ENCODE data around the gene TBXAS1. TPM values are rescaled to one million over a fixed set of nuclear protein-coding genes. Genes with fewer than 3 reads are reported as not detected.

Gene TBXAS1
- polyA plus RNA-seq, 3 donors from 2014 or later, result 59.6 to 93.3 (median 68.7) TPM

DNA sequence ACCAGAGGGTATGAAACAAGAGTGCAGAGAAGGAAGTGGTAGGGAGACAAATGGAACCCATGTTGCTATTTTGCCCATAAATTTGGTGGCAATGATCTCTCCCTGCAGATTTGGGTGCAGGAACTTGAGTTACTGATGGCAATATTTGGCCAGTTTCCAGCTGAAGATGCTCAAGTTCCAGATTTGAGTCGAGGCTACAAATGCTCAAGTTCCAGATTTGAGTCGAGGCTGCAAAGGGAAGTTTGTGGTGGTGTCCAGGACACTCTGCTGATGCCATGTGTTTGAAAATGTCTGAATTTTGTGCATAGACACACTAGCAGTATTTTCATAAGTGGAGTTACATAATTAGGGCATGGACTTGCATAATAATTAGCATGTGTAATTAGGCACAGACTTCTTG is 40.8 kb downstream of the TBXAS1 start:
- H3K4me3 Mint-ChIP-seq, result peak overlapping the region in 4 of 5 donors; percentile 45 to 71 (median 66)
- H3K36me3 Mint-ChIP-seq, result peaks cover 0 to 17% (median 9%) of the 10 kb centered on the region in 3 donors
- peaks cover 0 to 5% (median 0%) of the 10 kb centered on the region in 3 donors for H3K27me3 Mint-ChIP-seq (ENCODE audit: low read depth in 3 of 3)
- peaks cover 65 to 74% of the 10 kb centered on the region in 2 donors for H3K4me1 Mint-ChIP-seq
- DNase-seq, result no peak
- no peaks in the 10 kb centered on the region for H3K9me3 Mint-ChIP-seq
- peak overlapping the region; percentile 86 to 95 (median 87) for H3K27ac Mint-ChIP-seq

DNA sequence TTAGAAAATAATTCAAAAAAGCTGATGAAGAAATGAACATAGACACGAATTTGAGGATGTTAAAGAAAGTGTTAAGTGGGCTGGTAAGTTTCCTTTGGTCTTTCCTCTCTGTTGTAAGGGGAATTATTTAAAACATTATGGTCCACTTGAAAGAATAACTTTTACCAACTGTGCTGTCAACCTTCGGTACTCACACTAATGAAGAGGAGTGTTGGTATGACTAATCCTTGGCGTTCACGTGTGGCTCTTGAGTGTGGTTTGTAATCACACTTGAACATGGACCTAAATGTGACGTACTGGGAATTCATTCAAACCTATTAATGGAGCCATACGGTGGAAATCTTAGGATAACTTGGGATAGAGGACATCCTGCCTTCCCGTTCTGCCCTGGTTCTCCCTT is 41.3 kb downstream of the TBXAS1 start:
- Mint-ChIP-seq H3K27me3 (ENCODE audit: low read depth in 3 of 3) (peaks cover 0 to 5% (median 0%) of the 10 kb centered on the region in 3 donors), H3K27ac (peak overlapping the region; percentile 86 to 95 (median 87)), H3K4me3 (peak overlapping the region in 4 of 5 donors; percentile 31 to 71 (median 60)), H3K36me3 (peaks cover 0 to 12% (median 9%) of the 10 kb centered on the region in 3 donors), H3K4me1 (peaks cover 65 to 74% of the 10 kb centered on the region in 2 donors), H3K9me3 (no peaks in the 10 kb centered on the region)
- peak; percentile 22 to 33 (median 30) for DNase-seq

GRCh38 chr7:139871331-139871730 is 42.3 kb downstream of the TBXAS1 start:
- H3K27ac Mint-ChIP-seq, result peak overlapping the region; percentile 86 to 95 (median 87)
- H3K4me1 Mint-ChIP-seq, result peaks cover 72 to 80% of the 10 kb centered on the region in 2 donors
- DNase-seq, result no peak
- H3K4me3 Mint-ChIP-seq, result peak overlapping the region in 4 of 5 donors; percentile 10 to 60 (median 28)
- peaks cover 0 to 12% (median 9%) of the 10 kb centered on the region in 3 donors for H3K36me3 Mint-ChIP-seq
- H3K27me3 Mint-ChIP-seq (ENCODE audit: low read depth in 3 of 3), result peaks cover 0 to 5% (median 0%) of the 10 kb centered on the region in 3 donors
- H3K9me3 Mint-ChIP-seq, result no peaks in the 10 kb centered on the region

GRCh38 chr7:139871820-139872219 is 42.8 kb downstream of the TBXAS1 start:
- Mint-ChIP-seq H3K4me1 (peaks cover 77 to 83% of the 10 kb centered on the region in 2 donors), H3K9me3 (no peaks in the 10 kb centered on the region), H3K27me3 (ENCODE audit: low read depth in 3 of 3) (peaks cover 0 to 5% (median 0%) of the 10 kb centered on the region in 3 donors), H3K4me3 (peak overlapping the region in 3 of 5 donors; percentile 24 to 60 (median 27)), H3K27ac (peak overlapping the region; percentile 86 to 95 (median 87)), H3K36me3 (peaks cover 0 to 12% (median 9%) of the 10 kb centered on the region in 3 donors)
- no peak for DNase-seq

DNA sequence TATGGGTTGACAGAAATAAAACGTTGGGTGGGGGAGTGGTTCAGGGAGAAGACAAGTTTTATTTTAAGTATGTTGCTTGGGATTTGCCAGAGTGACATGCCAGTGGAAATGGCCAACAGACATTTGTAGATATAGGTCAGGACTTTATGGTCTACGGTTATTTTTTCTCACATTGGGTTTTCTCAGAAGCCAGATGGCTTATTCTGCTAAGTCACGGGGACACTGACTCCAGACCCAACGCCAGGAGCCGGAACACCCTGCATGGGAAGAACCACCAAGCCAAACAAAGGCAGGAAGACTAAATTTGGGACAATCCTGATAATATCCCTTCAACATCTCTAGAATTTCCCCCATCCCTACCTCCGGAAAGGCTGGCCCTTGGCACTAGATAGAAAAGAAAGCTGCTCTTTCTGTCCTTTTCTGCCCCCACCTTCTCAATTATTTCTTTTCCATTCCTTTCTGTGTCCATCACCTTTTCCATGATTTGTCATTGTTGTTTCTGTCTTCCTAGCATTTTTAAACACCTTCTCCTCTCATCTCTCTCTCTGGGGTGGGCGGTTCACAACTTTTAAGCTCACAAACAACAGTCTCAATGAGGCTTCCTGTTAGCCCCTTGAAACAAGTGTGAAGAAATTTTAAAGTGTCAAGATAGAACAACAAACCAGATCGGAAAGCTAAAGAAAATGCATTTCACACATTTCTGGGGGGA is 44.7 kb downstream of the TBXAS1 start:
- H3K4me3 Mint-ChIP-seq, result peak overlapping the region; percentile 70 to 87 (median 83)
- H3K36me3 Mint-ChIP-seq, result peaks cover 0 to 24% (median 10%) of the 10 kb centered on the region in 3 donors
- DNase-seq, result peak; percentile 70 to 72 (median 71)
- peaks cover 96 to 97% of the 10 kb centered on the region in 2 donors for H3K4me1 Mint-ChIP-seq
- peaks cover 2 to 7% (median 6%) of the 10 kb centered on the region in 3 donors for H3K27me3 Mint-ChIP-seq (ENCODE audit: low read depth in 3 of 3)
- H3K27ac Mint-ChIP-seq, result peak overlapping the region; percentile 94 to 99 (median 96)
- no peaks in the 10 kb centered on the region for H3K9me3 Mint-ChIP-seq

DNA sequence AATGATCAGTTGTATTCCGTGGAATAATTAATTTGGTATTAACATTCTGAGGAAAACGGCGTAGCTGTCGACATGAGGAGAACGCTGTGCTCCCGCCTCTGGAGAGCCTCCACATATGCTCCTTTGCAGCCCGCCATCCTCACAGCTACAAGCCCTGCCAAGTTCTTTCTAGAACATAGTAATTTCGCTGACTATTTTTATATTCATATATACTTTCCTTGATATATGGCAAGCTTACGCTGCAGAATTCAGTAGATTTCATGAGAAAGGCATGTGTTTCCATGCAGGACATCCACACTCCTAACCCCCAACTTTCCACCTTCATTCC is 45.2 kb downstream of the TBXAS1 start:
- DNase-seq, result no peak
- H3K27ac Mint-ChIP-seq, result peak overlapping the region; percentile 94 to 99 (median 96)
- H3K9me3 Mint-ChIP-seq, result no peaks in the 10 kb centered on the region
- H3K4me1 Mint-ChIP-seq, result peaks cover 97 to 99% of the 10 kb centered on the region in 2 donors
- H3K36me3 Mint-ChIP-seq, result peaks cover 0 to 25% (median 13%) of the 10 kb centered on the region in 3 donors
- peaks cover 2 to 7% (median 6%) of the 10 kb centered on the region in 3 donors for H3K27me3 Mint-ChIP-seq (ENCODE audit: low read depth in 3 of 3)
- H3K4me3 Mint-ChIP-seq, result peak overlapping the region; percentile 70 to 87 (median 83)

DNA sequence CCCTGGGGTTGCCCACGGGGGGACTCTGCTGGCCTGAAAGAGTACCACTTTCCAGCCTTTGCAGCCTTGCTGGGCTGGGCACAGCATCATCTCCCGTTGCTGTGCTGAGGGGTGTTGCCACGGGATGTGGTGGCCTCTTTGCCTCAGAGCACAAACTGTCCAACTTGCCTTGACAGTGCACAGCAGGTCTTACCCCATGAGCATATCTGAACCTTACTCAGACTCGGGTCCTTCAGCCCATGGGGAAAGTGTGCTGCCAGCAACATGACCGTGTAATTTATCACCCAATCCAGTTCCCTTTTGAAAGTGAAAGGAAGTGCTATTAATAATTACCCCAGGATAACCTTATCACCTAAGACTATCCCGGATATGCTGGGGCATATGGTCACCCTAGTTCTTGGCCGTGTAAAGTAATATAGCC is 46.8 kb downstream of the TBXAS1 start:
- peak; percentile 64 to 81 (median 73) for DNase-seq
- Mint-ChIP-seq H3K27ac (peak overlapping the region; percentile 94 to 99 (median 96)), H3K4me1 (peaks cover 89 to 95% of the 10 kb centered on the region in 2 donors), H3K9me3 (no peaks in the 10 kb centered on the region), H3K27me3 (ENCODE audit: low read depth in 3 of 3) (peaks cover 2 to 10% (median 6%) of the 10 kb centered on the region in 3 donors), H3K36me3 (peaks cover 0 to 32% (median 18%) of the 10 kb centered on the region in 3 donors), H3K4me3 (peak overlapping the region; percentile 15 to 87 (median 80))

GRCh38 chr7:139876622-139877283 is 47.7 kb downstream of the TBXAS1 start:
- peaks cover 2 to 10% (median 6%) of the 10 kb centered on the region in 3 donors for H3K27me3 Mint-ChIP-seq (ENCODE audit: low read depth in 3 of 3)
- no peaks in the 10 kb centered on the region for H3K9me3 Mint-ChIP-seq
- H3K36me3 Mint-ChIP-seq, result peaks cover 0 to 39% (median 23%) of the 10 kb centered on the region in 3 donors
- DNase-seq, result no peak
- H3K27ac Mint-ChIP-seq, result peak overlapping the region; percentile 94 to 99 (median 96)
- peaks cover 85 to 92% of the 10 kb centered on the region in 2 donors for H3K4me1 Mint-ChIP-seq
- peak overlapping the region in 4 of 5 donors; percentile 15 to 87 (median 83) for H3K4me3 Mint-ChIP-seq

DNA sequence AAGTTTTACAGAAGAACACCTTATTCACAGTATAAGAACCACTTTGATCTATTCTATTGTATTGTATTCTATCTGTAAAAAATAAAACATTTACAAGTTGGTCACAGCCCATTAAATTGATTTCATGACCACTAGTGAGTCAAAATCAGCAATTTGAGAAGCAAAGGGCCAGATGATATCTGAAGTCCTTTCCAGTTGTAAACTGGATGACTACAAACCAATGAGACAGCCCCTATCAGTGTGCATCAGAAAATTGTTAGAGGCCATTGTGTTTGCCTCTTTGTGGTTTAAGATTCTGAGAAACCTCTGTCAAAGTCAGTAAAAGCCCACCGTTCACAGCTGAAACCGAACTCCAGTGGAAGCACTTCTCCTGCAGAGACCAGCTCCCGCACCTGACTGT is 54.8 kb downstream of the TBXAS1 start:
- Mint-ChIP-seq H3K27me3 (ENCODE audit: low read depth in 3 of 3) (peaks cover 3 to 9% (median 4%) of the 10 kb centered on the region in 3 donors), H3K9me3 (no peaks in the 10 kb centered on the region), H3K4me1 (peaks cover 87 to 93% of the 10 kb centered on the region in 2 donors), H3K4me3 (peak overlapping the region; percentile 54 to 79 (median 69)), H3K27ac (peak overlapping the region; percentile 90 to 97 (median 96)), H3K36me3 (peaks cover 7 to 36% (median 27%) of the 10 kb centered on the region in 3 donors)
- DNase-seq, result peak in 1 of 3 donors; percentile 25

GRCh38 chr7:139884441-139884840 is 55.4 kb downstream of the TBXAS1 start:
- Mint-ChIP-seq H3K4me1 (peaks cover 88 to 93% of the 10 kb centered on the region in 2 donors), H3K4me3 (peak overlapping the region; percentile 54 to 79 (median 69)), H3K27ac (peak overlapping the region; percentile 90 to 97 (median 96)), H3K36me3 (peaks cover 9 to 35% (median 28%) of the 10 kb centered on the region in 3 donors), H3K9me3 (no peaks in the 10 kb centered on the region), H3K27me3 (ENCODE audit: low read depth in 3 of 3) (peaks cover 3 to 10% (median 4%) of the 10 kb centered on the region in 3 donors)
- DNase-seq, result no peak

GRCh38 chr7:139885511-139885910 is 56.4 kb downstream of the TBXAS1 start:
- H3K4me3 Mint-ChIP-seq, result peak overlapping the region in 3 of 5 donors; percentile 65 to 74 (median 68)

GRCh38 chr7:139886206-139886605 is 57.1 kb downstream of the TBXAS1 start:
- peaks cover 3 to 8% (median 4%) of the 10 kb centered on the region in 3 donors for H3K27me3 Mint-ChIP-seq (ENCODE audit: low read depth in 3 of 3)
- peaks cover 87% of the 10 kb centered on the region in 2 donors for H3K4me1 Mint-ChIP-seq
- H3K9me3 Mint-ChIP-seq, result no peaks in the 10 kb centered on the region
- H3K4me3 Mint-ChIP-seq, result peak overlapping the region; percentile 40 to 74 (median 67)
- peak; percentile 77 to 84 (median 82) for DNase-seq
- H3K27ac Mint-ChIP-seq, result peak overlapping the region; percentile 90 to 97 (median 96)
- peaks cover 9 to 27% (median 22%) of the 10 kb centered on the region in 3 donors for H3K36me3 Mint-ChIP-seq

More at GRCh38 chr7:139885511-139885910, 56.4 kb downstream of the TBXAS1 start:
- Mint-ChIP-seq H3K27me3 (ENCODE audit: low read depth in 3 of 3) (peaks cover 3 to 8% (median 4%) of the 10 kb centered on the region in 3 donors), H3K9me3 (no peaks in the 10 kb centered on the region), H3K36me3 (peaks cover 9 to 30% (median 23%) of the 10 kb centered on the region in 3 donors), H3K27ac (peak overlapping the region; percentile 90 to 97 (median 96)), H3K4me1 (peaks cover 87 to 91% of the 10 kb centered on the region in 2 donors)
- no peak for DNase-seq

DNA sequence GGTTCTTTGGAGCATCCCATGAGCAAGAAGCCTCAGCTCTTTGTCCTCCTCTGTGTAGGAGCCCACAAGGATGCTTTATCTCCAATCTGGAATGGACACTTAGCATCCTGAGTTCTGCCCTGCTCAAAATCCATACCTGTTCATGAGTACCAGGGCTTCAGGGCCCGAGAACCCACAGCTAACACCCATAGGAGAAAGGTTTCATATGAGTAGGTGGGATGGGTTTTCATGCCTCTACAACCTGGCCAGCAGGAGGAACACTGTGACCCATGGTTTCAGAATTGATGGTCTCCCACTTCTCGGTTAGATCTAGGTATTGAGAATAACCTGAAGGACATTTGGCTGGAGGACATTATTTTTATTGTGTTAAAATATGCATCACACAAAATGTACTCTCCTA is 57.8 kb downstream of the TBXAS1 start:
- Mint-ChIP-seq H3K36me3 (peaks cover 9 to 22% (median 17%) of the 10 kb centered on the region in 3 donors), H3K27ac (peak overlapping the region; percentile 90 to 97 (median 96)), H3K27me3 (ENCODE audit: low read depth in 3 of 3) (peaks cover 3 to 8% (median 4%) of the 10 kb centered on the region in 3 donors), H3K9me3 (no peaks in the 10 kb centered on the region), H3K4me1 (peaks cover 80 to 81% of the 10 kb centered on the region in 2 donors), H3K4me3 (peak overlapping the region in 4 of 5 donors; percentile 40 to 68 (median 60))
- no peak for DNase-seq

All from immature natural killer cell (primary cell).